HL-60 (cell line): ENCODE results near the gene DGKI.

ENCODE experiments used
- GABPA ChIP-seq: IDR thresholded peaks from 2 replicates; pipeline ENCODE4 v1.6.1; 2012; ENCODE audit warnings: low read depth
- REST ChIP-seq: IDR thresholded peaks from 2 replicates; pipeline ENCODE4 v1.6.1; 2012; ENCODE audit warnings: low read depth; ENCODE audit not compliant: insufficient replicate concordance

GRCh38 chr7:137656850-137657232 is 189.9 kb downstream of the DGKI start:
- no peak for TF ChIP-seq GABPA
- TF ChIP-seq REST = no peak
